HepG2 (cell line): ENCODE measurements around the gene PFKFB2. TPM values are rescaled to one million over a fixed set of nuclear protein-coding genes. Genes with fewer than 3 reads are reported as not detected.

Experiments used
- CBFB ChIP-seq: sonication (generic); formaldehyde crosslinking; IDR thresholded peaks from 2 replicates; pipeline ENCODE4 v1.4.0; 2020; ENCODE audit warnings: missing genetic modification reagents
- CC2D1A ChIP-seq: sonication (generic); formaldehyde crosslinking; IDR thresholded peaks from 2 replicates; pipeline ENCODE4 v1.8.1; 2023; ENCODE audit warnings: mild to moderate bottlenecking, missing genetic modification reagents
- GTF2F1 ChIP-seq: fragments of 150-350 bp; IDR thresholded peaks from 2 replicates; pipeline ENCODE4 v1.6.1; 2014; ENCODE audit warnings: low read length
- ISL2 ChIP-seq: sonication (generic); formaldehyde crosslinking; IDR thresholded peaks from 2 replicates; pipeline ENCODE4 v1.5.0; 2020; ENCODE audit warnings: missing genetic modification reagents
- POGZ ChIP-seq: sonication (generic); formaldehyde crosslinking; IDR thresholded peaks from 2 replicates; pipeline ENCODE4 v1.4.0; 2020; ENCODE audit warnings: mild to moderate bottlenecking, missing genetic modification reagents
- POLR2AphosphoS5 ChIP-seq: IDR thresholded peaks from 2 replicates; pipeline ENCODE4 v1.6.1; 2012; ENCODE audit warnings: low read depth, low read length
- SMYD3 ChIP-seq: sonication (generic); formaldehyde crosslinking; IDR thresholded peaks from 2 replicates; pipeline ENCODE4 v1.8.1; 2023; ENCODE audit warnings: mild to moderate bottlenecking, missing genetic modification reagents
- SRF ChIP-seq: IDR thresholded peaks from 2 replicates; pipeline ENCODE4 v1.6.1; 2011; ENCODE audit warnings: mild to moderate bottlenecking, low read depth, low read length, moderate library complexity
- TP53 ChIP-seq: sonication (generic); formaldehyde crosslinking; conservative IDR thresholded peaks from 2 replicates; pipeline ENCODE4 v1.4.0; 2020; ENCODE audit warnings: missing genetic modification reagents
- ZHX1 ChIP-seq: sonication (generic); formaldehyde crosslinking; IDR thresholded peaks from 2 replicates; pipeline ENCODE4 v1.8.1; 2022; ENCODE audit warnings: low read depth, mild to moderate bottlenecking, missing genetic modification reagents
- ZNF350 ChIP-seq: sonication (generic); formaldehyde crosslinking; IDR thresholded peaks from 2 replicates; pipeline ENCODE4 v1.4.0; 2020; ENCODE audit warnings: mild to moderate bottlenecking, low read depth, missing genetic modification reagents, borderline replicate concordance
- ZNF414 ChIP-seq: sonication (generic); formaldehyde crosslinking; IDR thresholded peaks from 2 replicates; pipeline ENCODE4 v1.5.0; 2020; ENCODE audit warnings: missing genetic modification reagents
- ZNF501 ChIP-seq: sonication (generic); formaldehyde crosslinking; IDR thresholded peaks from 2 replicates; pipeline ENCODE4 v1.5.1; 2020; ENCODE audit warnings: mild to moderate bottlenecking, moderate library complexity, missing genetic modification reagents
- ZNF646 ChIP-seq: sonication (generic); formaldehyde crosslinking; IDR thresholded peaks from 2 replicates; pipeline ENCODE4 v1.9.0; 2021; ENCODE audit warnings: mild to moderate bottlenecking, missing genetic modification reagents
- polyA plus RNA-seq, 8 experiments: library from polyadenylated mRNA; depleted of rRNA in 3 of 8; stranded (reverse) in 7 of 8; unstranded in 1 of 8; fragments of >200 nt; fragmentation: Illumina TruSeq in 4 of 8; extraction: Trizol in 4 of 8; gene quantifications; 2 replicates each; pipeline versions ENCODE4 v1.2.1 to v1.2.3, GENCODE V29; 2011 to 2016; ENCODE audit warnings: low read depth in 4 of 8, missing spikeins in 1 of 8, mixed read lengths in 1 of 8; ENCODE audit not compliant: insufficient read depth in 1 of 8
- total RNA-seq, 5 experiments: library from RNA; depleted of rRNA; stranded (reverse); fragments of >200 nt; fragmentation: Illumina TruSeq; extraction: Trizol; gene quantifications; 2 replicates each; pipeline ENCODE4 v1.2.3, GENCODE V29; 2016; ENCODE audit warnings: low read depth in 1 of 5
- TF ChIP-seq, protein P1 (sequence below): sonication (generic); formaldehyde crosslinking; IDR thresholded peaks from 2 replicates; pipeline ENCODE4 v1.5.1; 2020; ENCODE audit warnings: mild to moderate bottlenecking, missing genetic modification reagents, borderline replicate concordance
- TF ChIP-seq, protein P2 (sequence below): sonication (generic); formaldehyde crosslinking; IDR thresholded peaks from 2 replicates; pipeline ENCODE4 v1.8.1; 2023; ENCODE audit warnings: mild to moderate bottlenecking, moderate library complexity, missing genetic modification reagents

The PFKFB2 gene
- total and polyA plus RNA-seq, 2 of the 13 experiments (the other 11 are each of a cell fraction or from before 2014, with no cell fraction given), result 4.6 to 10.6 TPM

GRCh38 chr1:207050480-207051190, 2.4 kb upstream of the PFKFB2 start (continued):
- TF ChIP-seq SRF (no peak), ZNF501 (CRISPR knock-in tag) (peak; percentile 89), ISL2 (CRISPR knock-in tag) (0 out of 2 replicates have a peak, but pooled peaks have one; percentile 22), ZHX1 (CRISPR knock-in tag) (0 out of 2 replicates have a peak, but pooled peaks have one; percentile 44), TP53 (0 out of 2 replicates have a peak, but pooled peaks have one; percentile 15), ZNF646 (CRISPR knock-in tag) (no peak), POLR2AphosphoS5 (peak; percentile 61), SMYD3 (CRISPR knock-in tag) (0 out of 2 replicates have a peak, but pooled peaks have one; percentile 15), ZNF350 (peak; percentile 58; the same call in 1 of the 2 replicates), GTF2F1 (no peak), ZNF414 (0 out of 2 replicates have a peak, but pooled peaks have one; percentile 24), CC2D1A (CRISPR knock-in tag) (no peak), CBFB (0 out of 2 replicates have a peak, but pooled peaks have one; percentile 33), POGZ (peak; percentile 91; the same call in 1 of the 2 replicates)
- TF ChIP-seq, protein P1, sequence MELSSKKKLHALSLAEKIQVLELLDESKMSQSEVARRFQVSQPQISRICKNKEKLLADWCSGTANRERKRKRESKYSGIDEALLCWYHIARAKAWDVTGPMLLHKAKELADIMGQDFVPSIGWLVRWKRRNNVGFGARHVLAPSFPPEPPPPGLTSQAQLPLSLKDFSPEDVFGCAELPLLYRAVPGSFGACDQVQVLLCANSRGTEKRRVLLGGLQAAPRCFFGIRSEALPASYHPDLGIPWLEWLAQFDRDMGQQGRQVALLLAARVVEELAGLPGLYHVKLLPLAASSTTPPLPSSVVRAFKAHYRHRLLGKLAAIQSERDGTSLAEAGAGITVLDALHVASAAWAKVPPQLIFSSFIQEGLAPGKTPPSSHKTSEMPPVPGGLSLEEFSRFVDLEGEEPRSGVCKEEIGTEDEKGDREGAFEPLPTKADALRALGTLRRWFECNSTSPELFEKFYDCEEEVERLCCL, result no peak
- TF ChIP-seq, protein P2, sequence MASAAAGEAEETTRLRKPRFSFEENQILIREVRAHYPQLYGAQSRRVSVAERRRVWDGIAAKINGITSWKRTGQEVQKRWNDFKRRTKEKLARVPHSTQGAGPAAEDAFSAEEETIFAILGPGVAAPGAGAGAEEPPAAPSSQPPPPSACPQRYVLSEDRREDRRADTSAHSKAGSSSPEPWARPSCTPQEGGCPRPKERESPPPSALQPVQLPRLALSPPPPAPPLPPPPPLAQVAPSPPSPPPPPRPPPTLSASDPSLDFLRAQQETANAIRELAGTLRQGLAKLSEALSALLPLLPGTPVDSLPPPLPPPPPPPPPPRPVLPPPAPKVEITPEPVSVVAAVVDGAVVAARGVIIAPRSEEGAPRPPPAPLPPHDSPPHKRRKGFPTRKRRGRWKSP (CRISPR knock-in tag), result peak; percentile 59; the same call in 1 of the 2 replicates
